Gastrocnemius medialis (tissue), 4 donors: ENCODE results near the gene CCT3. TPM values are rescaled to one million over a fixed set of nuclear protein-coding genes. Genes with fewer than 3 reads are reported as not detected.

Source experiments
- ATAC-seq, 2 donors: fragments of 150-250 bp; one replicate each; pipeline ENCODE4 v1.9.1; 2016
- DNase-seq, 2 donors: peaks; one replicate each; pipeline ENCODE4 v3.0.0-alpha.2; 2019
- H3K27ac ChIP-seq, 4 donors: fragments of 200-600 bp; sonication (generic); 1 replicate in 1 of 4; 2 replicates in 3 of 4; pipeline ENCODE4 v1.5.1; 2016 to 2018; ENCODE audit warnings: mild to moderate bottlenecking in 2 of 4, moderate library complexity in 1 of 4
- H3K27me3 ChIP-seq, 3 donors: fragments of 200-600 bp; sonication (generic) in 2 of 3; 1 replicate in 1 of 3; 2 replicates in 2 of 3; pipeline versions ENCODE4 v1.5.1 to v1.6.0; 2016 to 2019; ENCODE audit warnings: mild to moderate bottlenecking in 1 of 3, moderate library complexity in 1 of 3
- H3K36me3 ChIP-seq, 2 donors: fragments of 200-600 bp; sonication (generic) in 1 of 2; one replicate each; pipeline ENCODE4 v1.5.1; 2017 to 2018
- H3K4me1 ChIP-seq, 2 donors: fragments of 200-600 bp; sonication (generic) in 1 of 2; one replicate each; pipeline ENCODE4 v1.5.1; 2016 to 2017; ENCODE audit warnings: mild to moderate bottlenecking in 2 of 2
- H3K4me3 ChIP-seq, 4 donors: fragments of 200-600 bp; sonication (generic) in 3 of 4; 1 replicate in 1 of 4; 2 replicates in 3 of 4; pipeline ENCODE4 v1.5.1; 2016 to 2019; ENCODE audit warnings: mild to moderate bottlenecking in 2 of 4
- H3K9me3 ChIP-seq, 3 donors: fragments of 200-600 bp; sonication (generic) in 2 of 3; 1 replicate in 1 of 3; 2 replicates in 2 of 3; pipeline ENCODE4 v1.5.1; 2016 to 2019
- CTCF ChIP-seq, 5 experiments: fragments of 450-650 bp in 3 of 5; fragments of 200-600 bp in 2 of 5; sonication (generic) in 2 of 5; IDR thresholded peaks in 4 of 5; conservative IDR thresholded peaks in 1 of 5; 1 replicate in 4 of 5; 2 replicates in 1 of 5; pipeline ENCODE4 v1.5.1; 2016 to 2019; ENCODE audit warnings: antibody characterized with exemption in 5 of 5, mild to moderate bottlenecking in 3 of 5, moderate library complexity in 3 of 5
- POLR2A ChIP-seq, 2 donors: fragments of 450-650 bp; IDR thresholded peaks; one replicate each; pipeline ENCODE4 v1.6.1; 2017; ENCODE audit warnings: antibody characterized with exemption in 2 of 2, mild to moderate bottlenecking in 2 of 2, moderate library complexity in 2 of 2
- in situ Hi-C, 4 donors: fragments of 200-750 bp; cut with MboI; loops; one replicate each; pipeline versions ENCODE4 v1.15.0 to v1.8.0; 2017; ENCODE audit warnings: low sequenced_read_pairs in 4 of 4
- intact Hi-C: fragments of 100-400 bp; cut with DNase I; formaldehyde crosslinking; loops from one replicate; pipeline ENCODE4 v1.15.1; 2023; ENCODE audit warnings: low total_unique reads
- total RNA-seq, 4 donors: library from RNA; depleted of rRNA; stranded (reverse); fragments of >200 nt; gene quantifications; one replicate each; pipeline versions ENCODE4 v1.1.0 to v1.2.3, GENCODE V29; 2016

The CCT3 gene
- total RNA-seq, 4 donors from 2014 or later: 147 to 189 (median 180) TPM

- no peaks in the 10 kb centered on the region for H3K4me1 ChIP-seq
- intact Hi-C loops (no loop called here), in situ Hi-C loops (no loop called here)
- DNase-seq (no peak), ATAC-seq (no peak)
- no peaks in the 10 kb centered on the region for H3K27me3 ChIP-seq
- no peaks in the 10 kb centered on the region for H3K9me3 ChIP-seq
- TF ChIP-seq CTCF (IDR thresholded peaks at IDR 0.05 in 4 of 5, conservative IDR thresholded peaks at IDR 0.05 in 1 of 5): no peak
- no peak for TF ChIP-seq POLR2A (IDR thresholded peaks at IDR 0.05)
- H3K27ac ChIP-seq: no peak overlapping the region
- H3K4me3 ChIP-seq: no peak overlapping the region
- peaks cover 7 to 88% of the 10 kb centered on the region in 2 donors for H3K36me3 ChIP-seq
Observed at GRCh38 chr1:156259805-156260204, 78.3 kb downstream of the CCT3 start.

Other genes with a start within 250 kb of the CCT3 start
- 100 to 1,000 TPM; 143 to 244 (median 220) TPM for gene LMNA, start 223.6 kb downstream of the CCT3 start, total RNA-seq
- 1 to 10 TPM in 2 of 4 donors, under 1 TPM in 2; 0.29 to 2.4 (median 1.2) TPM for gene SEMA4A, start 184.7 kb downstream of the CCT3 start, total RNA-seq
- 10 to 100 TPM in 3 of 4 donors, 1 to 10 TPM in 1; 9.2 to 19.5 (median 18.5) TPM for gene SLC25A44, start 144.2 kb downstream of the CCT3 start, total RNA-seq
- gene PMF1, start 125.3 kb downstream of the CCT3 start, total RNA-seq: 100 to 1,000 TPM in 2 of 4 donors, 10 to 100 TPM in 2; 73.3 to 119 (median 89.9) TPM
- gene BGLAP, start 96.1 kb downstream of the CCT3 start, total RNA-seq: not detected
- gene PAQR6, start 90.2 kb downstream of the CCT3 start, total RNA-seq: under 1 TPM in 2 of 4 donors, not detected in 2; 0.16 to 0.46 TPM
- 10 to 100 TPM; 47.4 to 83.1 (median 62.7) TPM for gene SMG5, start 55.5 kb downstream of the CCT3 start, total RNA-seq
- gene TMEM79, start 54.0 kb downstream of the CCT3 start, total RNA-seq: 1 to 10 TPM in 1 of 4 donors, under 1 TPM in 3; 0.20 to 1.5 (median 0.68) TPM
- 10 to 100 TPM; 10.1 to 16.5 (median 13.6) TPM for gene GLMP, start 42.6 kb downstream of the CCT3 start, total RNA-seq
- gene VHLL, start 39.0 kb downstream of the CCT3 start, total RNA-seq: not detected
- not detected for gene TSACC, start 234 bp upstream of the CCT3 start, total RNA-seq
- not detected for gene RHBG, start 30.9 kb upstream of the CCT3 start, total RNA-seq
- gene MEF2D, start 162.5 kb upstream of the CCT3 start, total RNA-seq: 100 to 1,000 TPM; 129 to 260 (median 168) TPM
- under 1 TPM in 2 of 4 donors, not detected in 2; 0.20 to 0.55 TPM for gene IQGAP3, start 234.3 kb upstream of the CCT3 start, total RNA-seq
- 1 to 10 TPM in 1 of 4 donors, not detected in 3; 3.6 TPM for gene TTC24, start 241.4 kb upstream of the CCT3 start, total RNA-seq